Breast epithelium (tissue), 4 donors: ENCODE results near the gene SPTBN1. TPM values are rescaled to one million over a fixed set of nuclear protein-coding genes. Genes with fewer than 3 reads are reported as not detected.

Experiments
- DNase-seq, 2 donors: peaks; one replicate each; pipeline ENCODE4 v3.0.0-alpha.2; 2019; ENCODE audit warnings: low spot score in 2 of 2
- H3K27ac ChIP-seq, 2 donors: fragments of 200-600 bp; sonication (generic) in 1 of 2; one replicate each; pipeline ENCODE4 v1.5.1; 2016 to 2019; ENCODE audit warnings: mild to moderate bottlenecking in 1 of 2
- H3K27me3 ChIP-seq, 2 donors: fragments of 200-600 bp; sonication (generic) in 1 of 2; one replicate each; pipeline versions ENCODE4 v1.5.1 to v1.6.0; 2017 to 2019; ENCODE audit warnings: control low read depth in 1 of 2, mild to moderate bottlenecking in 1 of 2
- H3K36me3 ChIP-seq: fragments of 200-600 bp; one replicate; pipeline ENCODE4 v1.5.1; 2019
- H3K4me1 ChIP-seq, 2 donors: fragments of 200-600 bp; sonication (generic); one replicate each; pipeline ENCODE4 v1.5.1; 2016 to 2019; ENCODE audit warnings: control low read depth in 1 of 2
- H3K4me3 ChIP-seq, 3 donors: fragments of 200-600 bp; sonication (generic); 1 replicate in 2 of 3; 2 replicates in 1 of 3; pipeline ENCODE4 v1.5.1; 2016 to 2019; ENCODE audit warnings: mild to moderate bottlenecking in 3 of 3, moderate library complexity in 2 of 3
- H3K9me3 ChIP-seq, 2 donors: fragments of 200-600 bp; sonication (generic) in 1 of 2; one replicate each; pipeline ENCODE4 v1.5.1; 2016 to 2019; ENCODE audit warnings: control low read depth in 1 of 2
- CTCF ChIP-seq, 3 donors: fragments of 450-650 bp; IDR thresholded peaks; one replicate each; pipeline ENCODE4 v1.5.1; 2016 to 2017; ENCODE audit warnings: antibody characterized with exemption in 3 of 3, mild to moderate bottlenecking in 3 of 3, moderate library complexity in 3 of 3
- POLR2A ChIP-seq: fragments of 450-650 bp; IDR thresholded peaks from one replicate; pipeline ENCODE4 v1.6.1; 2016; ENCODE audit warnings: antibody characterized with exemption, mild to moderate bottlenecking, moderate library complexity
- POLR2AphosphoS5 ChIP-seq, 3 donors: sonication (generic); formaldehyde crosslinking; IDR thresholded peaks; one replicate each; pipeline ENCODE4 v1.6.1; 2017; ENCODE audit warnings: antibody characterized with exemption in 3 of 3
- intact Hi-C: fragments of 100-400 bp; cut with DNase I; formaldehyde crosslinking; loops from one replicate; pipeline ENCODE4 v1.15.1; 2023; ENCODE audit warnings: low total_unique reads
- total RNA-seq, 3 donors: library from RNA; depleted of rRNA; stranded (reverse); fragments of >200 nt; gene quantifications; one replicate each; pipeline ENCODE4 v1.1.0, GENCODE V29; 2016

Gene SPTBN1
- total RNA-seq, 3 donors from 2014 or later = 223 to 1,216 (median 273) TPM

GRCh38 chr2:54549430-54549829 lies 93.3 kb downstream of the SPTBN1 start:
- intact Hi-C loops = no loop called here
- TF ChIP-seq CTCF (IDR thresholded peaks at IDR 0.05) (no peak), POLR2A (no peak), POLR2AphosphoS5 (IDR thresholded peaks at IDR 0.05) (no peak)
- Histone ChIP-seq H3K9me3 (no peaks in the 10 kb centered on the region), H3K27me3 (no peaks in the 10 kb centered on the region), H3K36me3 (no peaks in the 10 kb centered on the region), H3K4me3 (no peak overlapping the region), H3K27ac (peak overlapping the region; percentile 34 to 69), H3K4me1 (peaks cover 4 to 5% of the 10 kb centered on the region in 2 donors)
- DNase-seq = no peak

- H3K4me3 ChIP-seq = no peak overlapping the region
- TF ChIP-seq POLR2A = no peak
- TF ChIP-seq POLR2AphosphoS5 (IDR thresholded peaks at IDR 0.05) = no peak
- TF ChIP-seq CTCF (IDR thresholded peaks at IDR 0.05) = no peak
- H3K9me3 ChIP-seq = no peaks in the 10 kb centered on the region
- intact Hi-C loops = no loop called here
- no peaks in the 10 kb centered on the region for H3K36me3 ChIP-seq
- DNase-seq = peak in 1 of 2 donors; percentile 43
- peaks cover 4 to 5% of the 10 kb centered on the region in 2 donors for H3K4me1 ChIP-seq
- H3K27me3 ChIP-seq = no peaks in the 10 kb centered on the region
- H3K27ac ChIP-seq = peak overlapping the region; percentile 65 to 69
These were observed 93.9 kb downstream of the SPTBN1 start for GRCh38 chr2:54549917-54550518.

- intact Hi-C loops = no loop called here
- no peak for DNase-seq
- H3K9me3 ChIP-seq = no peaks in the 10 kb centered on the region
- H3K27ac ChIP-seq = peak overlapping the region; percentile 65 to 69
- H3K27me3 ChIP-seq = no peaks in the 10 kb centered on the region
- peaks cover 4 to 5% of the 10 kb centered on the region in 2 donors for H3K4me1 ChIP-seq
- no peak overlapping the region for H3K4me3 ChIP-seq
- no peak for TF ChIP-seq POLR2A
- no peak for TF ChIP-seq POLR2AphosphoS5 (IDR thresholded peaks at IDR 0.05)
- no peak for TF ChIP-seq CTCF (IDR thresholded peaks at IDR 0.05)
- no peaks in the 10 kb centered on the region for H3K36me3 ChIP-seq
These were observed 94.4 kb downstream of the SPTBN1 start for GRCh38 chr2:54550547-54550946.

GRCh38 chr2:54551123-54551756 lies 95.1 kb downstream of the SPTBN1 start:
- Histone ChIP-seq H3K27me3 (no peaks in the 10 kb centered on the region), H3K9me3 (no peaks in the 10 kb centered on the region), H3K4me3 (no peak overlapping the region), H3K27ac (peak overlapping the region; percentile 65 to 69), H3K36me3 (no peaks in the 10 kb centered on the region), H3K4me1 (peaks cover 4 to 5% of the 10 kb centered on the region in 2 donors)
- no peak for TF ChIP-seq POLR2AphosphoS5 (IDR thresholded peaks at IDR 0.05)
- TF ChIP-seq CTCF (IDR thresholded peaks at IDR 0.05) = no peak
- TF ChIP-seq POLR2A = no peak
- DNase-seq = no peak
- intact Hi-C loops = no loop called here

- Histone ChIP-seq H3K4me3 (no peak overlapping the region), H3K9me3 (no peaks in the 10 kb centered on the region), H3K36me3 (no peaks in the 10 kb centered on the region), H3K4me1 (peaks cover 4 to 8% of the 10 kb centered on the region in 2 donors), H3K27me3 (no peaks in the 10 kb centered on the region), H3K27ac (no peak overlapping the region)
- no peak for TF ChIP-seq POLR2A
- no peak for TF ChIP-seq CTCF (IDR thresholded peaks at IDR 0.05)
- no peak for TF ChIP-seq POLR2AphosphoS5 (IDR thresholded peaks at IDR 0.05)
- intact Hi-C loops = no loop called here
- DNase-seq = no peak
These were observed 96.9 kb downstream of the SPTBN1 start for GRCh38 chr2:54553075-54553474.
